OCI-LY3 (cell line): ENCODE data around the gene EGFLAM.

Source experiments
- EZH2phosphoT487 ChIP-seq: fragments of 200-600 bp; shearing (Covaris generic); IDR thresholded peaks from 2 replicates; pipeline ENCODE4 v1.6.1; 2018; ENCODE audit warnings: antibody characterized with exemption, mixed run types, low read depth
- TF ChIP-seq, protein P1 (sequence below): fragments of 200-600, 300-600 bp; sonication (generic); IDR thresholded peaks from 2 replicates; pipeline ENCODE4 v1.5.1; 2014; ENCODE audit warnings: antibody characterized with exemption, low read length, low read depth

DNA sequence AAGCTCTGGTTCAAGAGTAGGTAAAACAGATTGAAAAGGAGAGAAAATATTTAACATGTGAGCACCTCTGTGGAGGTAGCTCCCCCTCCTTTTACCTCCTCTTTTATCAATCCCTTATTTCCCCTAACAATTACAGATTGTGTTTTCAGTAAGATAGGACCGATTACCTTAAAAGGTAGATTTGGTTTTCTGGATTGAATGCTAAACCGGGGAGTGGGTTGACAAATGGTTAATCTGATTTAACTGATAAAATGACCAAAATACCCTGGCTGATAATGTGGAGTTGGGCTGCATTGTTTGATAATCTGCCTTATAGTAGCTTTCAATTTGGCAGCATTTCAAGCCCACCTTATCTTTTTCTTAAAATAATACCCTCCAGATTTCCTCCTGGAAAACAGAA, 83.9 kb downstream of the EGFLAM start:
- TF ChIP-seq, protein P1, sequence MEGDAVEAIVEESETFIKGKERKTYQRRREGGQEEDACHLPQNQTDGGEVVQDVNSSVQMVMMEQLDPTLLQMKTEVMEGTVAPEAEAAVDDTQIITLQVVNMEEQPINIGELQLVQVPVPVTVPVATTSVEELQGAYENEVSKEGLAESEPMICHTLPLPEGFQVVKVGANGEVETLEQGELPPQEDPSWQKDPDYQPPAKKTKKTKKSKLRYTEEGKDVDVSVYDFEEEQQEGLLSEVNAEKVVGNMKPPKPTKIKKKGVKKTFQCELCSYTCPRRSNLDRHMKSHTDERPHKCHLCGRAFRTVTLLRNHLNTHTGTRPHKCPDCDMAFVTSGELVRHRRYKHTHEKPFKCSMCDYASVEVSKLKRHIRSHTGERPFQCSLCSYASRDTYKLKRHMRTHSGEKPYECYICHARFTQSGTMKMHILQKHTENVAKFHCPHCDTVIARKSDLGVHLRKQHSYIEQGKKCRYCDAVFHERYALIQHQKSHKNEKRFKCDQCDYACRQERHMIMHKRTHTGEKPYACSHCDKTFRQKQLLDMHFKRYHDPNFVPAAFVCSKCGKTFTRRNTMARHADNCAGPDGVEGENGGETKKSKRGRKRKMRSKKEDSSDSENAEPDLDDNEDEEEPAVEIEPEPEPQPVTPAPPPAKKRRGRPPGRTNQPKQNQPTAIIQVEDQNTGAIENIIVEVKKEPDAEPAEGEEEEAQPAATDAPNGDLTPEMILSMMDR, result no peak
- no peak for TF ChIP-seq EZH2phosphoT487
